Neural progenitor cell (in vitro differentiated cells): ENCODE data around the gene CNTN5.

ENCODE experiments used
- CTCF ChIP-seq: fragments of 200-600 bp; sonication (generic); IDR thresholded peaks from 2 replicates; pipeline ENCODE4 v1.5.1; 2017; ENCODE audit warnings: antibody characterized with exemption, mild to moderate bottlenecking
- EZH2 ChIP-seq: fragments of 200-600 bp; sonication (generic); IDR thresholded peaks from 2 replicates; pipeline ENCODE4 v1.6.1; 2017; ENCODE audit warnings: antibody characterized with exemption, mild to moderate bottlenecking, moderate library complexity
- EZH2phosphoT487 ChIP-seq: fragments of 200-600 bp; sonication (generic); IDR thresholded peaks from 2 replicates; pipeline ENCODE4 v1.6.1; 2017; ENCODE audit warnings: antibody characterized with exemption

DNA sequence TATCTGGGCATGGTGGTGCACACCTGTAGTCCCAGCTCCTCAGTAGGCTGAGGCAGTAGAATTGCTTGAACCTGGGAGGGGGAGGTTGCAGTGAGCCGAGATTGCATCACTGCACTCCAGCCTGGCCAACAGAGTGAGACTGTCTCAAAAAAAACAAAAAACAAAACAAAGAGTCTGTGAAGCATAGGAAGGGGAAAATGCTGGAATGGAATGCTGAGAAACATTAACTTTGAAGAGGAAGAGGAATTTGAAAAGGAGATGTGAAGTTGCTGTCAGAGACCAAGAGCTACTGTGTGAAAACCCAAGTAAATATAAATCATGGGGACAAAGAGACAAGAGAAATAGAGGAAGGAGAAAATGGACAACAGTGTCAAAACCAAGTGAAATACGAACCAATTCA, 1211.3 kb downstream of the CNTN5 start:
- no peak for TF ChIP-seq CTCF
- TF ChIP-seq EZH2phosphoT487, result no peak
- TF ChIP-seq EZH2, result no peak
